GOT3 (cell line): ENCODE results near the gene C4orf50.
"Not testable (repeated sequence)": the region's sequence is repeated elsewhere in the genome, so short reads cannot be mapped to it uniquely, and the experiment has no call there.

ENCODE experiments used
- DNase-seq: peaks from one replicate; lab custom pipeline; 2025; ENCODE audit warnings: mixed read lengths; lab: John Stamatoyannopoulos, UW

The C4orf50 gene

GRCh38 chr4:6017030-6017429, 1.2 kb downstream of the C4orf50 start:
- DNase-seq, result no peak

DNA sequence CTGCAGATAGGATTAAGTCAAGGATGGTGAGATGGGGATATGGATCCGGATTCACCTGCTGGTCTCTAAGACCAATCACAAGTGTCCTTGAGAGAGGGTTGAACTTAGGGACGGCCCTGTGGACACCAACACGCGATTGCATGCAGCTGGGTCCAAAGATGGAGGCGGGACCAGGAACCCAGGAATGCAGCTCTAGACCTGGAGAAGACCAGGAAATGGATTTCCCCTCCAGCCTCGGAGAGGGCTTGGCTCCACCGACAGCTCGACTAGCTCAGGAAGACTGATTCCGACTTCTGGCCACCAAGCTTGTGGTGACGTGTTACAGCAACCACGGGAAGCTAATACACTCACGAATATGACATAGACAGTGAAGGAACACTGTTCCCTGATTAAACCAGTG, 4.7 kb downstream of the C4orf50 start:
- no peak for DNase-seq

DNA sequence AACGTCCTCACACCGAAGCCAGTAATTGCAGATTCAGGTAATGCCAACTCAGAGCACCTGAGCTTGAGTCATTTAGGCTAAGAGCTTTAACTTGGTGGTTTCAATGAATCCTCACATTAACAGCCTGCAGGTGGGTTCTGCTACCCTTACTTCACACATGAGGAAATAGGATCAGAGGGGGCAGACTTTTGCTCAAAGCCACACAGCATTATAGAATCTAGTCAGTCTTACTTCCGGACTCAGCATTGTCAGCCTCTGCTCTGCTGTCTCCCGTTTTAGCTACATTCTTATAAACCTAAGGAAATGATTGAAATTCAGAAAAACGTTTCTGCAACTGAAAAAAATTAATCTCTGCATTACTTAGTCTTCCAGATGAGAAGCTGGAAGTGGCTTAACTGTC, 6.0 kb downstream of the C4orf50 start:
- no peak for DNase-seq

DNA sequence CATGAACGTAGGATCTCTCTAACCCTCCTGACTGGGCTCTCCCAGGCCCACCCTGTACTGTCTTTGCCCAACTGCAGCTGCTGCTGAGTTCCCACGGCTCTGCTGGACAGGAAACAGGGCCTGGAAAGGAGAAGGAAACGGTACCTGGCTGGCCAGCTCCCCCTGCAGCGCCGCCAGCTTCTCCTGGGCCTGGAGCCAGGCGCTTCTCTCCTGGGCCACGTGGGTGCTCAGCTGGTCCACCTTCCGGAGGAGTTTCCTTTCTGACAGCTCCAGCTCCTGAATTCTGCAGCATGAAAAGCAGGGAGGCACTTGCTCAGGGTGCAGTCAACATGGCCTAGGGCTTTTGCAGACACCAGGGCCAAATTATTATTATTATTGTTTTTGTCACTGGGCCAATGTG, 6.5 kb downstream of the C4orf50 start:
- no peak for DNase-seq

- DNase-seq, result no peak
Observed at GRCh38 chr4:6011271-6011671, 7.0 kb downstream of the C4orf50 start.

DNA sequence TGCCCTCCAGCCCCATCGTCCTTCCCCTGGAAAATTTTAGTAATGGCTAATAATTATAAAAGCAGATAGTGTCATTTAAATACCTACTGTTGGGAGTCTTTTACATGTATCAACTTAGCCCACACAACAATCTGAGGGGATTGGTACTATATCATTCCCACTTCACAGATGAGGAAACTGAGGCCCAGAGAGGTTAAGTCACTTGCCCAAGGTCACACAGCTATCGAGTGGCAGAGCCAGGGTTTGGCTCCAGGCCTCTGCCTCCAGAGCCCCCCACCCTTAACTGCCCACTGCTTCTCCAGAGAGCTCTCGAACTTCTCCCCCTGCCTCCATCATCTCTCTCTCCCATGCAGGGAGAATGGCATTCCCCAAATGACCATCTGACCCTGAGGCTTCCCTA, 7.4 kb downstream of the C4orf50 start:
- no peak for DNase-seq

GRCh38 chr4:6009452-6009851, 8.8 kb downstream of the C4orf50 start:
- DNase-seq, result no peak

GRCh38 chr4:6008766-6009385, 9.4 kb downstream of the C4orf50 start:
- DNase-seq, result no peak

DNA sequence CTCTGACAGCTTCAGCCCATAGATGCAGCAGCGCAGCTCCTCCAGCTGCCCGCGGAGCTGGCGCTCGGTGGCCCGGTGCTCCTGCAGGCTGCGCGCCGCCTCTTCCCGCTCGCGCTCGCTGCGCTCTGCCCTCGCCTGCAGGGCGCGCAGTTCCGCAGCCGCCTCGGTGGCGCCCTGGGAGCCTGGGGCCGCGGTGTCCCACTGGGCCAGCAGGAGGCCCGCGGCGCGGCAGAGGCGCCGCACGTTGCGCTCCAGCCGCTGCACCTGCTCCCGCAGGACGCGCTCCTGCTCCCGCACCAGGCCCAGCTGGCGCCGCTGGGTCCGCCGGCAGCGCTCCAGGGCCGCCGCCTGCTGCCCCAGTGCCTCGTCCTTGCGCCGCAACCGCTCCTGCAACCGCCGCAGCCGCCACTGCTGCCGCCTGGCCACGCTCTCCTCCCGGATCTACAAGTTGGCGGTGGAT, 10.1 kb downstream of the C4orf50 start:
- no peak for DNase-seq

- no peak for DNase-seq
Observed at GRCh38 chr4:6005175-6005574, 13.1 kb downstream of the C4orf50 start.

- DNase-seq, result not testable (repeated sequence)
Observed at GRCh38 chr4:6003485-6003884, 14.7 kb downstream of the C4orf50 start.

DNA sequence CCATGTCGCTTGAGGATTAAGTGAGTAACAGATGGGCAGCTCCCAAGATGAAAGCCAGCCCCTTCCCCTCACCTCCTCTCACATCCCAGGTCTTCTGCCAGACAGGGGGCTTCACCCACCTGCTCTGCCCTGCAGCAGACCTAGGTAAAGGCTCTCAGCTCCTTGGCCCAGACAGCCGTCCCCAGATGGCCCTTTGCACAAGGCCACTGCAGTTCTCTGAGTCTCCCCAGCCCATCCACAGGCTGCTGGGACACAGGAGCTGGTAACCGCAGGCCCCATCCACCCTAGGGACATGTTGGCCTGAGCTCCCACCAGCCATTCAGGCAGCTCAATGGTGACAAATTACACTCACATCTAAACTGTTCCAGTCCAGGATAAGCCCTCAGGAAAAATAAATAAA, 15.3 kb downstream of the C4orf50 start:
- no peak for DNase-seq

- no peak for DNase-seq
Observed at GRCh38 chr4:6002492-6002833, 15.8 kb downstream of the C4orf50 start.

DNA sequence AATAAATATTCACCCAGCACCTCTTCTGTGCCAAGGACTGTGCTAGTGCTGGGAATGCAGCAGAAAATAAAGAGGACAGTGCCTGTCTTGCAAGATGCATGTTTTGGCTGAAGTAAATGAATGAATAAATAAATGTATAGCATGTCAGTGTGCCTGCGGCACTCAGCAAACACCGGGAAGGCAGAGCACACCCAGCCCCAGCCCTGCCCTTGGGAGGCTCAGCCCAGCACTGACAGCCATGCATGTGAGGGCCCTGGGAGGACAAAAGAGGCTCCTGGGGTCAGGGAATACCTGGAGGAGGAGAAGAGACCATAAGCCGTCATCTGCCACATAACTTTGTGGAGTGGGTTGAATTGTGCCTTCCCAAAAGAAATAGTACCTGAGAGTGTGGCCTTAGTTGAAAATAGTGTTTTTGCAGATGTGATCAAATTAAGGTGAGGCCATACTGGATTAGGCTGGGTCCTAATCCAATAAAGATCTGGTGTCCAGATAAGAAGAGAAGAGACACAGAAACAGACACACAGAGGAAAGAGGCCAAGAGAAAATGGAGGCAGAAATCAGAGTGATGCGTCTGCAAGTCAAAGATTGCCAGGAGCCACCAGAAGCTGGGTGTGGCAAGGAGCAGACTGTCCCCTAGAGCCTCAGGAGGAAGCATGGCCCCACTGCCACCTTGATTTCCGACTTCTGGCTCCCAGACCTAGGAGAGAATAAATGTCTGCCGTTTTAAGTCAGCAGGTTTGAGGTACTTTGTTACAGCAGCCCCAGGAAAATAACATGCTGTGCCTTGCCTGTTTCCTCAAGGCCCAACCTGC, 16.3 kb downstream of the C4orf50 start:
- DNase-seq, result no peak

DNA sequence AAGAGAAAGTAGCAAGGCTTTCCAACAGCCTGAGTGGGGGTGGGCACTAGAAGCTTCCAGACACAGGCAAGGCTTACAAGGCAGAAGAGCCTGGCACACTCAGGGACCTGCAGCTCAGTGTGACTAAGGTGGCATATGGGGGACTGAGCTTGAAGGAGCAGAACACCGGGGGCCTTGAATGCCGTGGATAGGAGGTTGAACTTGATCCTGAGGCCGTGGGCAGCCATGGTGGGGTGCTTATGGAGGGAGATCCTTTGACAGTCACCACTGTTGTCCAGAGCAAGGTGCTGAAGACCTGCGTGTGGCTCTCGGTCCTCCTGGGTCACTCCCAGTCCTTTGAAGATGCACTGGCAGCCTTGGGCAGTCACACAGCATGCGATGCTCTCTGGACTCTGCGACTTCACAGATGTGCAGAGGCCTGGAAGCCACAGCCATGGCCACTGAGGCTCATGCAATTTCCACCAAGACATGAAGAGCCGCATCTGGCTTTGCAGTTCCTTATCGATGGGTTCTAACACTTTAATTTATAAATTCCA, 18.3 kb downstream of the C4orf50 start:
- no peak for DNase-seq

DNA sequence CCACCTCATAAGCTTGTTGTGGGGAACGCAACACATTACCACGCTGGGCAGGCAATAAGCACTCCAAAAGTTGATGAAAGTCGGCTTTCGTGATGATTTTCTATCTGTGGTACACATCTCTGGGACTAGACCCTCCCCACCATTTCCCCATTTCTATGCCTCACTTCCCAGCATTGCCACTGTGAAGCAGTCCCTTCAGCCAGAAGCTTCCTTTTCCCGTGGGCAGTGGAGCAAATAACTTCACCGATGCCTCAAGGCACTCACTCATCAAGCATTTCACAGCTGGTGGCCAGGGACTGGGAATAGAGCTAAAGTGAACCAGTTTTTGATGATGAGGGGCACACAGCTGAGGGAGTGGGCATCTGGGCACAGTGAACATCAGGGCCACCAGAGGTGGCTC, 18.9 kb downstream of the C4orf50 start:
- DNase-seq, result no peak

DNA sequence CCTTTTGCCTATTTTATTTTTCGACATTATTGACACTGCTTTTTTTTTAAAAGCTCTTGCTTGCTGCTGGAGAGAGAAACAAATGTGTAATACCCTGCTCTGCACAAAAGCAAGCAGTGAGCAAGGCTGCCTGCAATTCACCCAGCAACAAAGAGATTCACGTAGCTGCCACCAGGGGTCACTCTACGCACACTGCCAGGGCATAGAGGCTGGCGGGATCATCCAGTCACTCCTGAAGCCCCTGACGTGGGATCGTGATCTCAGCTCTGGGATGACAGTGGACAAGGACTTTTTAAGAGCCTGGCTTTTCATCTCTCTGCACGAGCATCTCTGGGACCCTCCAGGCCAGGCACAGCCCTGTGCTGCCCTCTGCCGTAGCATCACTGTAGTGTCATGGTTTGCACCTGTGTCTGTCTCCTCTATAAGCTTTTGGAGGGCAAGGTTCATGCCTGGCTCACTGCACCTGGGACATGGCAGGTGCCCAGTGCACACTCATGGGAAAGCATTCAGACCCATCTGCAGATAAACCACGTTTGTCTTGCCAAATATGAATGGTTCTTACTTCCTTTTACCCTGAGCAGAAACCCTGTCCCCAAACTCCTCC, 19.8 kb downstream of the C4orf50 start:
- DNase-seq, result no peak

DNA sequence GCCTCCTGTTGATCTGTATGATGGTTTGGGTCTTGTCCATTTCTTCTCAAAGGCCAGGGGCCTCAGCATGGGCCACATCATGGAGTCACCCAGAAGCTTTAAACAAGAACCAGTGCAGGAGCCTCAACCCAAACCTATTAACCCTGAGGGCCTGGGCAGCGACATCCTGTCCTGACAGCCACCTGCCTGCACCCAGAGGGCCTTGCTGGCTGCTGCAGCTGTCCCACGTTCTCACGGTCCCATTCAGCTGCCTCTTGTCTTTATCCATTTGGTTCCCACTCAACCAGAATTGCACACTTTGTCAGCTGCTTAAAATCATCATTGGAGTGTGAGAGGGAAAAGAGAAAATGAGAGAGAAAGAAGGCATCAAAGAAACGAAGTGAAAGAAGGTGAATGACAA, 21.6 kb downstream of the C4orf50 start:
- no peak for DNase-seq

DNA sequence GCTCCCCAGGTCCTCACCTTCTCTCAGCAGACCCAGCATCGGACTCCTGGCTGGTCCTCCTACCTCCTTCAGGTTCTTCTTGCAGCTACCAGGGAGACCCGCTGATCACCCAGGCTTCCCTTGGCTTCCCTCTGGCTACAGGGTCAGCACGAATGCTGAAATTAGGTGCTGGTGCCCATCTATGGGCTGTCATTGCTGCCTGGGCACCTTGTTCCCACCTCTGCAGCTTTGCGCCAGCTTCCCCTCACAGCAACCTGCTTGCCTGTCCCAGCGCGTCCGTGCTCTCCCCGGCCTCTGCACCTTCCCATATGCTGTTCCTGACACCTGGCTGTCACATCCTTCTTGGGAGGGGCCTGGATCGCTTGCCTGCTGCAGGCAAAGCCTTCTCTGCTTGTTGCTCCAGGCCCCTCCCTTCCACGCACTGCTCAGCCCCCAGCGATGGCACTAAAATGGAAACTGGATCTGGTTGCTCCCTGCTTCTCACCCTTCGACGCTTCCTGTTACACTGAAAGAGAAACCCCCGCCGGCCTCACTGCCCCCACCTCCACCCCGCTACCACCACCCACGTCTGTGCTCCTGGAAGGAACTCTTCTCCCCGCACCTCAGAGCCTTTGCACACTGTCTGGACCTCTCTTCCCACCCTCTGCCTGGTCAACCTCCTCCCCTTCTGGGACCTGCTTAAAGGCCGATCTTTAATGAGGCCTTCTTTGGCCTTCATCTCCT, 22.2 kb downstream of the C4orf50 start:
- no peak for DNase-seq

- DNase-seq, result no peak
Observed at GRCh38 chr4:5993876-5994811, 24.1 kb downstream of the C4orf50 start.

DNA sequence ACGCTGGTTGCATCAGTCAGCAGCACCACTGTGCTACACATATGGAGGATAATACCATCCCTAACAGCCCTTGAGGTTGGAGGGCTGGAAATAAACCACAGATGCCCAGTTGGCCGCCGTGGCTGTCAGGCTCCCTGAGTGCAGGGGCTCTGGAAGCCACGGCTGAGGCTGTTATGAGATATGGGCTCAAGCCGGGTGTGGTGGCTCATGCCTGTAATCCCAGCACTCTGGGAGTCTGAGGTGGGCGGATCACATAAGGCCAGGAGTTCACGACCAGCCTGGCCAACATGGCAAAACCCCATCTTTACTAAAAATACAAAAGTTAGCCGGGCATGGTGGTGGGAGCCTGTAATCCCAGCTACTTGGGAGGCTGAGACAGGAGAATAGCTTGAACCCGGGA, 24.9 kb downstream of the C4orf50 start:
- DNase-seq, result not testable (repeated sequence)
